Measurements from ENCODE around the gene NELL1. TPM values are rescaled to one million over a fixed set of nuclear protein-coding genes. Genes with fewer than 3 reads are reported as not detected.

NELL1 gene
- total RNA-seq, 1 donor from 2014 or later: not detected

DNA sequence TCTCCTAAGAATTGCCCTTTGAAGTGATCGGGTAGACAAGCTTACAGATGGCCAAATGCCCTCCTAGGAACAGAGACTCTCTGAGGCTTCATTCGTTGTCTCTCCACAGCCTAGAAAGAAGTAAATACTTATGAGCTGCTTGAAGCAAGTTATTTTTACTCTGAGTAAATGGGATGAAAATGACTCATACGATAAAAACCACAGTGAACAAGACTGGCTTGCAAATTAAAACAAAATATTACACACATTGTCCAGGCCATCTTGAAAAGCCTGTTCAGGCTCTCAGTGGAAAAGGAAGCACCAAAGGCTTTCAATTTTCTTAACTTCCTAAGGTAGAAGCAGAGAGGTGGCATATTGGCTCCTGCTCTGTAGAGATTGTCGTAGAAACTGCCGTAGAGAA lies 294.2 kb downstream of the NELL1 start:
- no peak for DNase-seq (ENCODE audit: low spot score)

GRCh38 chr11:20964985-20965384 lies 295.6 kb downstream of the NELL1 start:
- DNase-seq (ENCODE audit: low spot score): no peak

GRCh38 chr11:20966489-20966888 lies 297.1 kb downstream of the NELL1 start:
- no peak for DNase-seq (ENCODE audit: low spot score)

- DNase-seq (ENCODE audit: low spot score): no peak
Observed at GRCh38 chr11:20973940-20974559, 304.7 kb downstream of the NELL1 start.

GRCh38 chr11:20980736-20981135 lies 311.4 kb downstream of the NELL1 start:
- DNase-seq (ENCODE audit: low spot score): no peak

DNA sequence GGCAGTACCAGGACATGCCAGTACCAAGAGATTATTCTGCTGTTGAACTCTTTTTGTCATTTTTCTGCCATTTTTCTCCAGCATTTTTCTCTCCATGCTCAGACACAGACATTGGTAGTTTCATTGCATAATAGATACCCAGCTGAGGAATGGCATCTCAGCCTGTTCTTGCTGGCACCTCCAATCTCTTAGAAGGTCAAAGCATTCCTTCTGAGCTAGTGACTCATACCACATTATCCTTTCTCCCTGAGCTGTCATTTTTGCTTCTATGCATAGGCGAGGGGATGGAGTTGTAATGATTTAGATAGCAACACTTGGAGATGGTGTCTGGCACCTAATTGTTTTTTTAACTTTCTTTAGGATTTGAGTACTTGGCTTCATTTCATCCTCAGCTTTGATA lies 321.1 kb downstream of the NELL1 start:
- DNase-seq (ENCODE audit: low spot score): no peak

DNA sequence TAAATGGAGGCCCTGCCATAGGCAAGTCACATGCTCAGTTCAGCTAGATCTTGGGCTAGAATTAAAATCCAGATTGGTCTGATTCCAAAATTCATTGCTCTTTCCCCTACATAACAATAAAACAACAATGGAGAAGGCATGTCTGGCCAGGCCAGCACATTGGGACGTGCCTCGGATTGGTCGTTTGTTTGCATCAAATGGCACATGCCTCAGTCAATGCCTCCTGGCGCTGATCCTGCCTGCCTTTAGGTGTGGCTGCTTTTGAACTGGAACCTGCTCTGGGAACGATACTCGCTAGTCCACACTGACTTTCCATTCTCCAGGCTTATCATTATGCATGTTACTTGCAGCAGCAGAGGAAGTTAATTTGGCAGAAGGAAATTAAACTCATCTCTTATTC lies 322.1 kb downstream of the NELL1 start:
- no peak for DNase-seq (ENCODE audit: low spot score)

- no peak for DNase-seq (ENCODE audit: low spot score)
Observed at GRCh38 chr11:21007297-21007696, 337.9 kb downstream of the NELL1 start.

DNA sequence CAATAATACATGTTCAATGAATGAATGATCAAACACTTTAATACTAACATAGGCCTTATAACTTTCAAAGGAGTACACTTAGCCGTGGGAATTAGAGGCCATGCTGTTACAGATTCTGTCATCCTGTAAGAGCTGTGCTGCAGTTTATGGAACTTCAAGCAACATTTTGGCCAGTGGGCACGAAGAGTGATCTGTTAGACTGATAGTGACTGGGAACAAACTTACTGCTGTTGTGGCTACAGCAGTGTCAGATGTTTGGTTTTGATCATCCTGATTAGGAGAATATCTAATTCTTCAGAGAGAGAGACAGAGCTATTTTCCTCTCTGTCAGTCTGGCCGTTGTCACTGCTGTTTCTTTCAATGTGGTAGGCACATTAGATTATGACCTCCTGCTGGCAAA lies 348.9 kb downstream of the NELL1 start:
- no peak for DNase-seq (ENCODE audit: low spot score)

DNA sequence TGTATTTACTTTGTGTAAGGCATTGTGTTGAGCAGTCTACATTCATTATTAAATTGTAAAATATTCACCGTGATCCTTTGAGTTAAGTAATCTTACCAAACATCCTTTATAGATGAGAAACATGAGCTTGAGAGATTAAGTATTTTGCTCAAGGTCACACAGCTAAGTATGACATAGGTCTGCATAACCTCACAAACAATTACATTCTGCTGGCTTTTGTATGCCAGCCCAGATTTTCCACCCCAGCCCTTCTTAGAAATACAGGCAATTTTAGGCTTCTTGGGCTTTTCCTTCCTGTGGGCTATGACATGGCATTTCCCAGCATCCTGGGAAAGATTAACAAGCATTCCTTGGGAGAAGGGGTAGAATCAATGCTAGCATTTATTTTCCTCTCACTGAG lies 357.3 kb downstream of the NELL1 start:
- no peak for DNase-seq (ENCODE audit: low spot score)

DNA sequence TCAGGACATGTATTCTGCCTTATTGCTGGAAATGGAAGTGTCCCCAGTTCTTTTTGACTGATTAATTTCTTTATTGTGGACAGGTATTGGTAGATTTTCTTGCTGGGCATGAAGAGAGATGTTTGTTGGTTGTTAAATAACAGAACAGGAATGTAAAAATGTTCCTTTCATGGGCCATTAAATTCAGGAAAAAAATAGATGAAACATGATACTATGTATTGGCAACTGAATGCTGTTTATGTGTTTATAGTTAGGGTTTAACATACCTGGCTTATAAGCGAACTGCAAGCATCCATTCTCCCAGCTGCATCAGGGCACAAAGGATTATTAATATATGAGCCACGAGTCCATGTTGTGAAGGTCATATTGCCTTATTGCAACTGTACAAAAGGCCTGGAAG lies 368.5 kb downstream of the NELL1 start:
- DNase-seq (ENCODE audit: low spot score): no peak

DNA sequence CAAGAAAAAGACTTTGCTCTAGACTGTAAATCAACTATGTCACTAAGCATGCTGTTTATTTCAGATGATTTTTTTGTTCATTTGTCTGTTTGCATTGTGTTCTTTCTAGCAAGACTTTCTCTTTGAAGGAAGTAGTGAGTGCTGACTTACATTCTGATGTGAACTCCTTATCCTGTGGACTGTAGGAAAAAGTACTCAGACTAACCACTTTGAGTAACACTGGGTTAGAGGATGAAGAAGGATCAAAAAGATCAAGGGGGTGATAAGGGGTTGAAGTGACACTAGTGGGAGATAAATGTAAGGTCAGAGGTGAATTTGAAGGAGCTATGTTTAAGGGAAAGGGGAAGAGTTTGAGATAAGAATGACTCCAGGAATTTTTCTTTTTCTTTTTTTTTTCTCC lies 369.4 kb downstream of the NELL1 start:
- DNase-seq (ENCODE audit: low spot score): no peak

GRCh38 chr11:21040630-21041029 lies 371.2 kb downstream of the NELL1 start:
- no peak for DNase-seq (ENCODE audit: low spot score)

- no peak for DNase-seq (ENCODE audit: low spot score)
Observed at GRCh38 chr11:21048626-21049025, 379.2 kb downstream of the NELL1 start.

GRCh38 chr11:21053466-21053865 lies 384.1 kb downstream of the NELL1 start:
- no peak for DNase-seq (ENCODE audit: low spot score)

DNA sequence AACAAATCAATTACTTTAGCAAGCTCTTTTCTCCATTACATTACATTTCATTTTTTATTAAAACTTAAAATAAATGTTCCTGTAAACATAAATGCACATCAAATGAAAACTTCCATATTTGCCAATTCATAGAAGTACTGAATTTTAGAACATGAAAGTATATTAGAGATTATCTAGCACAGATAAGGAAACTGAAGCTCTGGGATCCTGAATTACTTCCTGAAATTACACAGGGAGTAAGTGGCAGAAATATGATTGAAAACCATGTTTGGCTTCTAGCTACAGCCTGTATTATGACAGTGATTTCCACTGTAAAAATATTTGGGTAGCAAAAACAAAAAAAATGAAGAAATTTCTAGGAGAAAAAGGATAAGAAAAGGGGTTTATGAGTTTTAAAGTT lies 387.3 kb downstream of the NELL1 start:
- DNase-seq (ENCODE audit: low spot score): no peak

DNA sequence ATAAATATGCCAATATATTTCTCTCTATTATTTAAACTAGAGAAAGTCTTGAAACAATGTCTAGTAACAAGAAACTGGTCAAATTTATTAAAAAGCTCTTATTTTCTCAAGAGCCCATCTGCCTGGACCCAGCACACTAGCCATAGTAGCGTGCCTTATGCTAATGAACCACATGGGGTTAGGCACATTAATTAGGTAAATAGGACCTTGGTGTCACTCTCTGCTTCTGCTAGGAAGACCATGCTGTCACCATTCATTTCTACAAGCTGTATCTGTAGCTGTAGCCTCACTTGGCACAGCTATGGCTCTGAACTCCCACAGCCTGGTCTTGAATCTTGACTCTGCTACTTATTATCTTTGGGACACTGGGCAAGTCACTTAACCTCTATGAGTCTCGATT lies 390.5 kb downstream of the NELL1 start:
- no peak for DNase-seq (ENCODE audit: low spot score)

DNA sequence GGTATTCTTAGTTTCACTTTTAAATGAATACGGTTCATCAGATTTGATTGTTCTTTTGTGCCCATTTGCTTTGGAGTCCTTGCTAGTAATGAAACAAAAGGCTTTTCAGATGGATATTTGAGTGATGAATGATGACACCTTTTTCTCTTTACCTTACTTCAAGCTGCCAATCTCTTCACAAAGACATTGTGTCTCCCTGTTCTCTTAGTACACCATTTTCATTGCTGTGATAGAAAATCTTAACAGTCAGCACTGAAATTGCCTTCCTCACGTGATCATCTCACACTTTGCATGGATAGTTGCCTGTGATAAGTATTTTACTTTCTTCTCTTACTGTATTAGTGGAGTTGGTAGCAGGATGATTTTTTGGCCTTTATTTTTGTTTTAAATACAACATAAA lies 396.6 kb downstream of the NELL1 start:
- no peak for DNase-seq (ENCODE audit: low spot score)

- no peak for DNase-seq (ENCODE audit: low spot score)
Observed at GRCh38 chr11:21068886-21069285, 399.5 kb downstream of the NELL1 start.

- no peak for DNase-seq (ENCODE audit: low spot score)
Observed at GRCh38 chr11:21069909-21070308, 400.5 kb downstream of the NELL1 start.

DNA sequence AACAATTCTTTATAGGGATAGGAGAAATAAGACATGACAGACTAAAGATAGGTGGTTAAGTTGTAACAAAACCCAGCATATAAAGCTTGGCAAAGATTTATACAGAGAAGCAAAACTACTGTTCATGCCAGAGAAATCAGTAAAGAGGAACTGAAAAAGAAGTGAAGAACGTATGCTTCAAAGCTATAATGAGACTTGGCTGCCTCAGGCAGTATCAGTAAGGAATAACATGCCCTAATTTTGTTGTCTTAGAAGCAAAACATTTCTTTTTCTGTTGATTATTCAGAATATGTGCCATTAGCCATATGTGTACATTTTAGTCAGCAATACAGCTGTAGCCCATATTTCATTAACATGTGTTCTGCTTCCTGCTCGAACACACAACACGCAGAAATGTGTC lies 403.2 kb downstream of the NELL1 start:
- DNase-seq (ENCODE audit: low spot score): no peak

DNA sequence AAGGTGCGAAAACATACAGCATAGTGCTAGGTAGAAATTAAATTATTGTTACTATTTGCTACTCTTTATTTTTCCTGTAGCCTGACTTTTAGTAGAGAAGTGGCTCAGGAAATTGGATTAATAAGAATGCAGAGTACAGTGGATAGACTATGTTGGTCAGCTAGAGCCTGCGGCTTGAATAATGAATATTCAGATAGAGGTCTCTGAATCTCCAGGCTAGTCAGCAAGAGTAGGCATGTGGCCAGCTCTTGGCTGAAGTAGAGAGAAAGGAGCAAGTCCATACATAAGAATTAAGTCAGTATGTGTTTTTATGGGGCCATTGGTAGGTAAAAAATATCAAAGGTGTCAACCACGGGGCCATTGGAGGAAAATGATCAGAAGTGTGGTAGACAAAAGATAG lies 413.5 kb downstream of the NELL1 start:
- DNase-seq (ENCODE audit: low spot score): no peak

GRCh38 chr11:21088930-21089329 lies 419.5 kb downstream of the NELL1 start:
- DNase-seq (ENCODE audit: low spot score): no peak

DNA sequence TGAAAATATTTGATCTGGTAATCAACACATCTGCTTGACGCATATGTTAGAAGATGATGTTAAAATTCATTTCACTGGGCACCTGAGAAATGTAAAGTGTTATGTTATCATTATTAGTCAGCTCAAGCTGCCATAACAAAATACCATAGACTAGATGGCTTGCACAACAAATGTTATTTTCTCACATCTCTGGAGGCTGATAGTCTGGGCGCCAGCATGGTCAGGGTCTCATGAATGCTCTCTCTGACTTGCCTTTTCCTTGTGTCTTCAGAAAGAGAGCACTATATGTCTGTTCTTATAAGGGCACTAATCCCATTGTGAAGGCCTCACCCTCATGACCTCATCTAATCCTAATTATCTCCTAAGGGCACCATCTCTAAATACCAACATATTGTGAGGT lies 435.3 kb downstream of the NELL1 start:
- no peak for DNase-seq (ENCODE audit: low spot score)
